H9 (cell line): ENCODE measurements around the gene EGFL6. TPM values are rescaled to one million over a fixed set of nuclear protein-coding genes. Genes with fewer than 3 reads are reported as not detected.

Experiments
- DNase-seq: peaks from one replicate; pipeline ENCODE4 v3.0.0-alpha.2; 2017
- H2AFZ ChIP-seq: one replicate; pipeline ENCODE4 v1.6.1; 2013; ENCODE audit warnings: mild to moderate bottlenecking, low read length, control low read depth, moderate library complexity
- H2AK5ac ChIP-seq: 2 replicates; pipeline ENCODE4 v1.6.1; 2013; ENCODE audit warnings: low read length, control low read depth, mixed read lengths; ENCODE audit not compliant: insufficient read length
- H2BK120ac ChIP-seq: one replicate; pipeline ENCODE4 v1.6.1; 2013; ENCODE audit warnings: low read depth, mild to moderate bottlenecking, low read length, control low read depth, inconsistent platforms; ENCODE audit not compliant: poor library complexity, severe bottlenecking
- H2BK12ac ChIP-seq: 2 replicates; pipeline ENCODE4 v1.6.1; 2013; ENCODE audit warnings: low read length, control low read depth, mixed read lengths, low read depth; ENCODE audit not compliant: insufficient read length
- H2BK15ac ChIP-seq: 2 replicates; pipeline ENCODE4 v1.6.1; 2013; ENCODE audit warnings: low read depth, low read length, control low read depth
- H2BK20ac ChIP-seq: one replicate; pipeline ENCODE4 v1.6.1; 2013; ENCODE audit warnings: low read depth, mild to moderate bottlenecking, low read length, control low read depth, inconsistent platforms; ENCODE audit not compliant: poor library complexity, severe bottlenecking
- H2BK5ac ChIP-seq: 2 replicates; pipeline ENCODE4 v1.6.1; 2013; ENCODE audit warnings: low read length, control low read depth, mixed read lengths; ENCODE audit not compliant: insufficient read length
- H3K14ac ChIP-seq: 2 replicates; pipeline ENCODE4 v1.6.1; 2013; ENCODE audit warnings: low read length, control low read depth; ENCODE audit not compliant: insufficient read depth
- H3K18ac ChIP-seq: 2 replicates; pipeline ENCODE4 v1.6.1; 2013; ENCODE audit warnings: low read depth, mild to moderate bottlenecking, mixed read lengths, low read length, control low read depth; ENCODE audit not compliant: insufficient read length
- H3K23ac ChIP-seq: 2 replicates; pipeline ENCODE4 v1.6.1; 2013; ENCODE audit warnings: low read length, control low read depth, mixed read lengths, low read depth; ENCODE audit not compliant: insufficient read length
- H3K23me2 ChIP-seq: 2 replicates; pipeline ENCODE4 v1.6.1; 2013; ENCODE audit warnings: low read depth, mild to moderate bottlenecking, mixed read lengths, low read length, control low read depth; ENCODE audit not compliant: insufficient read length, poor library complexity, severe bottlenecking
- H3K27ac ChIP-seq: 2 replicates; pipeline ENCODE4 v1.5.1; 2013; ENCODE audit warnings: low read length, control low read depth, mixed read lengths, low read depth; ENCODE audit not compliant: insufficient read length
- H3K27me3 ChIP-seq: 2 replicates; pipeline ENCODE4 v1.6.1; 2013; ENCODE audit warnings: low read length, control low read depth, inconsistent platforms; ENCODE audit not compliant: insufficient read depth
- H3K4ac ChIP-seq: 2 replicates; pipeline ENCODE4 v1.6.1; 2013; ENCODE audit warnings: low read depth, mild to moderate bottlenecking, control low read depth, inconsistent platforms, low read length, moderate library complexity
- H3K4me1 ChIP-seq: 2 replicates; pipeline ENCODE4 v1.6.1; 2013; ENCODE audit warnings: low read length, control low read depth, inconsistent platforms; ENCODE audit not compliant: insufficient read depth
- H3K4me2 ChIP-seq: 2 replicates; pipeline ENCODE4 v1.6.1; 2013; ENCODE audit warnings: low read length, control low read depth, mixed read lengths; ENCODE audit not compliant: insufficient read length, insufficient read depth
- H3K56ac ChIP-seq: 2 replicates; pipeline ENCODE4 v1.6.1; 2013; ENCODE audit warnings: low read depth, mild to moderate bottlenecking, mixed read lengths, low read length, control low read depth; ENCODE audit not compliant: insufficient read length
- H3K79me1 ChIP-seq: 2 replicates; pipeline ENCODE4 v1.6.1; 2013; ENCODE audit warnings: low read depth, mild to moderate bottlenecking, moderate library complexity, low read length, control low read depth, inconsistent platforms; ENCODE audit not compliant: insufficient read depth, poor library complexity, severe bottlenecking
- H3K79me2 ChIP-seq: 2 replicates; pipeline ENCODE4 v1.6.1; 2013; ENCODE audit warnings: low read length, control low read depth, inconsistent platforms; ENCODE audit not compliant: insufficient read depth
- H3K9ac ChIP-seq: 2 replicates; pipeline ENCODE4 v1.6.1; 2013; ENCODE audit warnings: low read length, control low read depth, mixed read lengths; ENCODE audit not compliant: insufficient read length; ENCODE audit errors: extremely low read depth
- H3K9me3 ChIP-seq: one replicate; pipeline ENCODE4 v1.6.1; 2013; ENCODE audit warnings: low read depth, low read length, inconsistent platforms; ENCODE audit not compliant: control insufficient read depth
- H3T11ph ChIP-seq: one replicate; pipeline ENCODE4 v1.6.1; 2013; ENCODE audit warnings: mild to moderate bottlenecking, low read length, control low read depth, inconsistent platforms
- H4K20me1 ChIP-seq: one replicate; pipeline ENCODE4 v1.6.1; 2013; ENCODE audit not compliant: control insufficient read depth, insufficient read length, insufficient read depth
- H4K5ac ChIP-seq: 2 replicates; pipeline ENCODE4 v1.6.1; 2013; ENCODE audit warnings: low read depth, mild to moderate bottlenecking, mixed read lengths, low read length, control low read depth; ENCODE audit not compliant: insufficient read length
- H4K8ac ChIP-seq: replicated peaks from 2 replicates; pipeline ENCODE4 v1.6.1; 2013; ENCODE audit warnings: low read length, control low read depth, mixed read lengths, low read depth; ENCODE audit not compliant: insufficient read length
- H4K91ac ChIP-seq: 2 replicates; pipeline ENCODE4 v1.6.1; 2013; ENCODE audit warnings: low read depth, mild to moderate bottlenecking, moderate library complexity, mixed read lengths, low read length, control low read depth; ENCODE audit not compliant: insufficient read length
- H3K27ac Mint-ChIP-seq, 3 experiments: 2 replicates in 2 of 3; 3 replicates in 1 of 3; pipeline ENCODE4 v1.8.0; 2020 to 2021; ENCODE audit warnings: mixed read lengths in 3 of 3, mild to moderate bottlenecking in 1 of 3, moderate library complexity in 1 of 3
- H3K27me3 Mint-ChIP-seq: 2 replicates; pipeline ENCODE4 v1.8.0; 2021; ENCODE audit warnings: low read depth, mild to moderate bottlenecking, moderate library complexity, mixed read lengths
- H3K36me3 Mint-ChIP-seq, 3 experiments: 2 replicates in 2 of 3; 3 replicates in 1 of 3; pipeline ENCODE4 v1.8.0; 2020 to 2021; ENCODE audit warnings: low read depth in 3 of 3, mixed read lengths in 3 of 3; ENCODE audit not compliant: insufficient read depth in 1 of 3
- H3K4me1 Mint-ChIP-seq, 2 experiments: 2 replicates each; pipeline ENCODE4 v1.8.0; 2020; ENCODE audit warnings: mixed read lengths in 2 of 2
- H3K4me3 Mint-ChIP-seq, 2 experiments: 2 replicates in 1 of 2; 3 replicates in 1 of 2; pipeline ENCODE4 v1.8.0; 2020 to 2021; ENCODE audit warnings: mild to moderate bottlenecking in 2 of 2, mixed read lengths in 2 of 2, moderate library complexity in 1 of 2
- H3K9me3 Mint-ChIP-seq, 2 experiments: 2 replicates in 1 of 2; 3 replicates in 1 of 2; pipeline ENCODE4 v1.8.0; 2020; ENCODE audit warnings: mild to moderate bottlenecking in 2 of 2, mixed read lengths in 2 of 2, moderate library complexity in 1 of 2
- CTCF ChIP-seq: fragments of 200-600 bp; sonication (generic); conservative IDR thresholded peaks from 3 replicates; pipeline ENCODE4 v1.8.0; 2021; ENCODE audit warnings: antibody characterized with exemption, mild to moderate bottlenecking
- WGBS: extraction: QIAGEN DNeasy Blood & Tissue Kit; methylation state at CpG from one replicate; pipeline ENCODE4 v1.1.7; 2013; ENCODE audit warnings: missing lambda C conversion rate, low lambda C conversion rate, mixed read lengths; ENCODE audit not compliant: insufficient read length; ENCODE audit errors: extremely low coverage; 5-methylcytosine and 5-hydroxymethylcytosine counted together
- total RNA-seq: library from RNA; stranded (reverse); gene quantifications from 2 replicates; pipeline ENCODE4 v1.2.1, GENCODE V29; 2021

The EGFL6 gene
- total RNA-seq, 1 experiment from 2014 or later: 0.94 TPM

- Histone ChIP-seq H3K23ac (no peak overlapping the region), H2BK120ac (no peak overlapping the region), H4K20me1 (no peaks in the 10 kb centered on the region), H2AFZ (no peak overlapping the region), H3K4me2 (no peak overlapping the region), H3K9me3 (no peaks in the 10 kb centered on the region), H2BK5ac (no peak overlapping the region), H4K5ac (no peak overlapping the region), H3K79me2 (no peaks in the 10 kb centered on the region), H2BK12ac (no peak overlapping the region), H3K4me1 (no peaks in the 10 kb centered on the region), H2AK5ac (no peak overlapping the region), H3K14ac (no peak overlapping the region), H3K27me3 (no peaks in the 10 kb centered on the region), H3T11ph (no peak overlapping the region), H3K27ac (no peak overlapping the region), H4K91ac (no peak overlapping the region), H2BK15ac (no peak overlapping the region), H3K79me1 (no peaks in the 10 kb centered on the region), H2BK20ac (no peak overlapping the region), H3K9ac (no peak overlapping the region), H3K18ac (no peak overlapping the region), H3K56ac (no peak overlapping the region), H3K23me2 (no peaks in the 10 kb centered on the region), H4K8ac (no peak overlapping the region), H3K4ac (no peak overlapping the region)
- Mint-ChIP-seq H3K36me3 (no peaks in the 10 kb centered on the region), H3K27ac (no peak overlapping the region), H3K4me3 (no peak overlapping the region), H3K27me3 (no peaks in the 10 kb centered on the region), H3K9me3 (peaks cover 21 to 43% of the 10 kb centered on the region in 2 experiments), H3K4me1 (peaks cover 4 to 7% of the 10 kb centered on the region in 2 experiments; a peak in 1 of 4 replicates)
- TF ChIP-seq CTCF: no peak
- no peak for DNase-seq
- no CpG with 5 or more reads among the region's 2 CpGs for WGBS
Observed at GRCh38 chrX:13590207-13590606, 20.8 kb downstream of the EGFL6 start.
